ENCODE measurements around the gene INPP5D. TPM values are rescaled to one million over a fixed set of nuclear protein-coding genes. Genes with fewer than 3 reads are reported as not detected.

INPP5D gene
- total and polyA plus RNA-seq, 2 donors (not counting 3 experiments of a cell fraction or from before 2014, with no cell fraction given), result 13.9 to 46.6 TPM

GRCh38 chr2:233091595-233092375 lies 31.6 kb downstream of the INPP5D start:
- Histone ChIP-seq H3K27ac (ENCODE audit: insufficient read depth, low read depth, low read length) (no peak overlapping the region), H2AFZ (ENCODE audit: low read depth, low read length) (no peak overlapping the region), H3K36me3 (ENCODE audit: control insufficient read depth in 2 of 2, extremely low read depth in 1 of 2, insufficient read depth in 2 of 2, low read length in 2 of 2) (peaks cover 0 to 4% of the 10 kb centered on the region in 2 experiments), H3K9ac (replicated peaks; ENCODE audit: extremely low read depth, insufficient read depth, low read length) (no peak overlapping the region), H3K4me3 (replicated peaks in 1 of 3; ENCODE audit: insufficient read depth in 1 of 3, low read depth in 1 of 3, low read length in 3 of 3) (no peak overlapping the region), H3K9me3 (replicated peaks; ENCODE audit: control insufficient read depth, insufficient read depth, low read length) (no peaks in the 10 kb centered on the region), H3K79me2 (ENCODE audit: control insufficient read depth, insufficient read depth, low read length) (peaks cover 3% of the 10 kb centered on the region), H3K9me1 (replicated peaks; ENCODE audit: control insufficient read depth, extremely low read depth, insufficient read depth, low read length) (no peaks in the 10 kb centered on the region), H3K4me1 (ENCODE audit: control insufficient read depth, extremely low read depth, insufficient read depth, low read length) (peaks cover 3% of the 10 kb centered on the region), H3K4me2 (ENCODE audit: insufficient read depth, low read length) (no peak overlapping the region), H3K27me3 (ENCODE audit: control insufficient read depth in 2 of 2, insufficient read depth in 2 of 2, low read length in 2 of 2) (no peaks in the 10 kb centered on the region), H4K20me1 (replicated peaks; ENCODE audit: control insufficient read depth, extremely low read depth, insufficient read depth, low read length) (no peaks in the 10 kb centered on the region)
- no peak for TF ChIP-seq POLR2A (IDR thresholded peaks at IDR 0.05; ENCODE audit: low read depth, low read length)
- no peak for TF ChIP-seq MYC (IDR thresholded peaks at IDR 0.05; ENCODE audit: low read depth, low read length)
- TF ChIP-seq JUN (IDR thresholded peaks at IDR 0.05; ENCODE audit: borderline replicate concordance, insufficient read depth, insufficient read length, low read depth), result no peak
- no peak for TF ChIP-seq POLR2AphosphoS5 (IDR thresholded peaks at IDR 0.05; ENCODE audit: insufficient read depth, low read depth, low read length)
- TF ChIP-seq GATA2 (IDR thresholded peaks at IDR 0.05; ENCODE audit: insufficient read depth, insufficient read length, low read depth, low read length), result no peak
- no peak for FAIRE-seq
- dilution Hi-C loops (cut with MboI; ENCODE audit: extremely low pct_ligation_motif_present, low sequenced_read_pairs), result no loop called here
- no TSS peak for BruUV-seq (replicated peaks)
- intact Hi-C loops (cut with micrococcal nuclease), result no loop called here
- no peak for DNase-seq (ENCODE audit: low read depth, low spot score)
- POLR2A ChIA-PET, result no interaction called here
- CTCF ChIA-PET, result no interaction called here

GRCh38 chr2:233092432-233093165 lies 32.5 kb downstream of the INPP5D start:
- CTCF ChIA-PET, result no interaction called here
- dilution Hi-C loops (cut with MboI; ENCODE audit: extremely low pct_ligation_motif_present, low sequenced_read_pairs), result no loop called here
- Histone ChIP-seq H3K9me3 (replicated peaks; ENCODE audit: control insufficient read depth, insufficient read depth, low read length) (no peaks in the 10 kb centered on the region), H3K27me3 (ENCODE audit: control insufficient read depth in 2 of 2, insufficient read depth in 2 of 2, low read length in 2 of 2) (no peaks in the 10 kb centered on the region), H3K36me3 (ENCODE audit: control insufficient read depth in 2 of 2, extremely low read depth in 1 of 2, insufficient read depth in 2 of 2, low read length in 2 of 2) (peaks cover 0 to 4% of the 10 kb centered on the region in 2 experiments), H3K27ac (ENCODE audit: insufficient read depth, low read depth, low read length) (no peak overlapping the region), H2AFZ (ENCODE audit: low read depth, low read length) (no peak overlapping the region), H3K4me3 (replicated peaks in 1 of 3; ENCODE audit: insufficient read depth in 1 of 3, low read depth in 1 of 3, low read length in 3 of 3) (no peak overlapping the region), H3K79me2 (ENCODE audit: control insufficient read depth, insufficient read depth, low read length) (peaks cover 3% of the 10 kb centered on the region), H3K9me1 (replicated peaks; ENCODE audit: control insufficient read depth, extremely low read depth, insufficient read depth, low read length) (no peaks in the 10 kb centered on the region), H3K4me1 (ENCODE audit: control insufficient read depth, extremely low read depth, insufficient read depth, low read length) (no peaks in the 10 kb centered on the region), H4K20me1 (replicated peaks; ENCODE audit: control insufficient read depth, extremely low read depth, insufficient read depth, low read length) (no peaks in the 10 kb centered on the region), H3K4me2 (ENCODE audit: insufficient read depth, low read length) (no peak overlapping the region), H3K9ac (replicated peaks; ENCODE audit: extremely low read depth, insufficient read depth, low read length) (no peak overlapping the region)
- POLR2A ChIA-PET, result no interaction called here
- no peak for DNase-seq (ENCODE audit: low read depth, low spot score)
- no peak for FAIRE-seq
- no TSS peak for BruUV-seq (replicated peaks)
- TF ChIP-seq CTCF (IDR thresholded peaks at IDR 0.05; ENCODE audit: extremely low read depth in 1 of 2, insufficient read depth in 1 of 2, low read depth in 1 of 2, low read length in 2 of 2), result no peak
- no peak for TF ChIP-seq GATA2 (IDR thresholded peaks at IDR 0.05; ENCODE audit: insufficient read depth, insufficient read length, low read depth, low read length)
- no peak for TF ChIP-seq MAX (IDR thresholded peaks at IDR 0.05; ENCODE audit: insufficient read depth, insufficient read length)
- TF ChIP-seq EZH2 (IDR thresholded peaks at IDR 0.05; ENCODE audit: borderline replicate concordance, low read depth, low read length, severe bottlenecking), result no peak
- no peak for TF ChIP-seq FOS (IDR thresholded peaks at IDR 0.05; ENCODE audit: borderline replicate concordance, insufficient read depth, low read length)
- no peak for TF ChIP-seq POLR2AphosphoS5 (IDR thresholded peaks at IDR 0.05; ENCODE audit: insufficient read depth, low read depth, low read length)
- no peak for TF ChIP-seq MYC (IDR thresholded peaks at IDR 0.05; ENCODE audit: low read depth, low read length)
- TF ChIP-seq POLR2A (IDR thresholded peaks at IDR 0.05; ENCODE audit: low read depth, low read length), result no peak
- no peak for TF ChIP-seq JUN (IDR thresholded peaks at IDR 0.05; ENCODE audit: borderline replicate concordance, insufficient read depth, insufficient read length, low read depth)
- intact Hi-C loops (cut with micrococcal nuclease), result no loop called here

Data from endothelial cell of umbilical vein (primary cell).